GM21737 (cell line): ENCODE measurements around the gene ZBTB16.

ENCODE experiments used
- ATAC-seq: cut with Tn5 transposase; IDR thresholded peaks from one replicate; pipeline ENCODE4 v1.9.1; 2021; ENCODE audit warnings: mild to moderate bottlenecking, moderate library complexity; ENCODE audit not compliant: unreplicated experiment

The ZBTB16 gene

GRCh38 chr11:114180301-114181055, 121.0 kb downstream of the ZBTB16 start:
- ATAC-seq: no peak

DNA sequence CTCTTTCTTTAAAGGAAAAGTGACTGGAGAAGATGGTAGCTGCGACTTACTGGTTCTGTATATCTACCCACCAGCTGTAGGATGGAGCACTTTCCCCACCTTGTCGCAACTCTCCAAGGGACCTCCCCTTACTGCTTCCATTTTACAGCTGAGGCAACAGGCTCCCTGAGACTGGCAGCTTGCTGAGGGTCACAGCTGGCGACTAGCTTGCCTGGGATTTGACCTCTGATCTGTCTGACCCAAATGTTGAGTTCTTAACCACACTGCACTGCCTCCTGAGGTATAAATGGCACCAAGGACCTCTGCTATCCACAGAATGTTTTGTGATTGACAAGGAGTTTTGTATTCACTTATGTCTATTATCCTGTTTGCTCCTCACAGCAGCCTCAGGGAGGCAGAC, 121.7 kb downstream of the ZBTB16 start:
- no peak for ATAC-seq

DNA sequence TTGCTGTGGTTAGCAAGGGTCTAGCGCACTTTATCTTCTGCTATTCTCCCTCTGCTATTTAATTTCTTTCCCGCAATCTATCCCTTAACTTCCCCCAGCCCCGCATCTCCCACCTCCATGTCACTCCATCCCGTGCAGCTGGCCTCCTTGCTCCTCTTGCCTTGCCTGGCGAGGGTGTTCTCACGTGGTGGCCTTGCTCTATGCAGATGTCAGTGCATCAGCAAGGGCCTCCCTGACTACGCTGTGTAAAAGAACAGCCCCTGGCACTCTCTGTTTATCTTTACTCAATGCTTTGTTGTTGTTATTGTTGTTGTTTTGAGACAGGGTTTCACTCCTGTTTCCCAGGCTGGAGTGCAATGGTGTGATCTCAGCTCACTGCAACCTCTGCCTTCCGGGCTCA, 122.2 kb downstream of the ZBTB16 start:
- ATAC-seq: no peak

GRCh38 chr11:114182471-114183043, 123.0 kb downstream of the ZBTB16 start:
- no peak for ATAC-seq

DNA sequence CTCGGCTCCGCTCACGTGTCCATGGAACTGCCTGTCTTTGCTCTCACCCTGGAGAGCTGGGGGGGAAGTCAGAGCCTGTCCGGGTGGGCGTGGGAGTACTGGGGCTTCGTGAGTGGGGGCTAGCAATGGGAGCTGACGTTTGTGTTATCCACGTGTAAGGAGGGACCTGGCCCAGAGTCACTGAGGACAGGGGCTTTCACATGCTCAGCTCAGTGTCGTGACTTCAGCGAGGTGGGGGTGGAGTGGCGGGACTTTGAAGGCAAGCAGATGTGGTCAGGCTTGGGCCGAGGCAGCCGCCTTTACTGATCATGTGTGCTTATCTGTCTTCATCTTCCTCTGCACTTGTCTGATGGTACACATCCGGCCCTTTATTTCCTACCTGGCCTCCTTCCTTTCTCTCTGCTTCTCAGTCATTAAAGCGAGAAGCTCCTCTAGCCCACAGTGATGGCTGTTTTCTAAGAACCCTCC, 123.6 kb downstream of the ZBTB16 start:
- ATAC-seq: no peak

GRCh38 chr11:114185436-114185835, 125.9 kb downstream of the ZBTB16 start:
- no peak for ATAC-seq

- no peak for ATAC-seq
Observed at GRCh38 chr11:114187173-114187572, 127.7 kb downstream of the ZBTB16 start.

DNA sequence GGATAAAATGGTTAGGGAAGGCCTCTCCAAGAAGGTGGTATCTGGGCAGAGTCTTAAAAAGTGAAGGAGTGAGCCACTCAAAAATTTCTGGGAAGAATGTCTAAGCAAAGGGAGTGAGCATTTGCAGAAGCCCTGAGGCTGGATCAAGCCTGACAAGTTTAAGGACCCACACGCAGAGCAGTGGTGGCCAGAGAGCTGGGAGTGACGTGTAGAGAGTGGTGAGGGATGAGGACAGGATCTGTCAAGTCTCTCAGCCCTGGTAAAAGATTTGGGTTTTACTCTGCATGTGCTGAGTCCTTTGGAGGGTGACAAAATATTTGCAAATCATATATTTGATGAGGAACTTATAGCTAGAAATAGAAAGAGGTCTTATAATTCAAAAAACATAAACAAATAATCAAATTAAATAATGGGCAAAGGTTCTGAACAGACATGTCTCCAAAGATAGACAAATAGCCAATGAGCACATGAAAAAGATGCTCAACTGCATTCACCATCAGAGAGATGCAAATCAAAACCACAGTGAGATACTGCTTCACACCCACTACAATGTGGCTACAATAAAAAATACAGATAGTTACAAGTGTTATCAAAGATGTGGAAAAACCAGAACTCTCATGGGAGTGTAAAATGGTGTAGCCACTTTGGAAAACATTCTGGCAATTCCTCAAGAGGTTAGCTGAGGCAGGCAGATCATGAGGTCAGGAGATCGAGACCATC, 129.5 kb downstream of the ZBTB16 start:
- no peak for ATAC-seq

DNA sequence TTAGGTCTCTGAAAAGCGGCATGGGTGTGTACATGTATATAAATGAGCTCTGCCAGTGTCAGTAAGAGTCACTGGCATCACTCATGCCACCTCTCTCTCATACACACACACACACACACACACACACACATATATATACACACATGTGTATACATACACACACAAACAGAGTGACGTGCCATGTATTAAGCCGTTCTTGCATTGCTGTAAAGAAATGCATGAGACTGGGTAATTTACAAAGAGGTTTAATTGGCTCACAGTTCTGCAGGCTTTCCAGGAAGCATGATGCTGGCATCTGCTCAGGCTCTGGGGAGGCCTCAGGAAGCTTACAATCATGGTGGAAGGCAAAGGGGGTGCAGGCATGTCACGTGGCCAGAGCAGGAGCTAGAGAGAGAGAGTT, 131.1 kb downstream of the ZBTB16 start:
- ATAC-seq: no peak

DNA sequence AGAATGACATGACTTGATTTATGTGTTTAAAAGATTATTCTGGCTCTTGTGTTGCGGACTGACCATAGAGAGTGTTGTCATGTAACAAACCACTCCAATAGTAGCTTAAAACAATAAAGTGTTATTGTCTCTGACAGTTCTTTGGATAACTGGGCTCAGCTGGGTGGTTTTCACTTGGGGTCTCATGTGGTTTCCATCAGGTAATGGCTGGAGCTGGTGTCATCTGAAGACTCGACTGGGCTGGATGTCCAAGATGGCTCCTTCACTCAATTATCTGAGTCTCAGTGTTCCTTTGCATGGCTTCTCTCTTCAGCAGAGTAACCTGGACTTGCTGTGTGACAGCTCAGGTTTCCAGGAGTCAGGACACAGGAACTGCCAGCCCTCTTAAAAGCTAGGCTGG, 132.4 kb downstream of the ZBTB16 start:
- ATAC-seq: no peak

DNA sequence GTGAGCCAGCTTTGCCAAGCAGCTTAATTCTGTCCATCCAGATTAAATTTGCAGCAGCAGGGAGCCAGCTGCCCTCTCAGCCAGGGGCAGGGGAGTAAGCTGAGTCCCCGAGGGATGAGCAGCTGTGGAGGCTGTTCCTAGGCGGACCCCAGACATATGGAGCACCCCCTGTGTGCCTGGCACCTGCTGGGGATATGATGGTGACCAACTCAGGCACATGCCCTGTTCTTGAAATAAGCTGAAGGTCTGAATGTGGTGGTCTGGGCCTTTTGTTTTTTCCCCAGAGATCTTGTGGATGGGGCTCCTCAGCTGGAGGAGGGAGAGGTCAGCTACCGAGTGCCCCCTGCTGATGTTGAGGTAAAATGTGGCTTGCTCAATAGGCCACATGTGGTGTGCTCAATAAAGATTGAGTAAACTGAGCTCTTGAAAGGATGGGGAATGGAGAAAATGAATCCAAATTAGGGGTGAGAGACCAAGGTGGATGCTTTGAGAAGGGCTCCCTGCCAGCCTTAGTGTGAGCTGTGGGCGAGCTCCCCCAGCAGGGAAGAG, 133.4 kb downstream of the ZBTB16 start:
- ATAC-seq: no peak

DNA sequence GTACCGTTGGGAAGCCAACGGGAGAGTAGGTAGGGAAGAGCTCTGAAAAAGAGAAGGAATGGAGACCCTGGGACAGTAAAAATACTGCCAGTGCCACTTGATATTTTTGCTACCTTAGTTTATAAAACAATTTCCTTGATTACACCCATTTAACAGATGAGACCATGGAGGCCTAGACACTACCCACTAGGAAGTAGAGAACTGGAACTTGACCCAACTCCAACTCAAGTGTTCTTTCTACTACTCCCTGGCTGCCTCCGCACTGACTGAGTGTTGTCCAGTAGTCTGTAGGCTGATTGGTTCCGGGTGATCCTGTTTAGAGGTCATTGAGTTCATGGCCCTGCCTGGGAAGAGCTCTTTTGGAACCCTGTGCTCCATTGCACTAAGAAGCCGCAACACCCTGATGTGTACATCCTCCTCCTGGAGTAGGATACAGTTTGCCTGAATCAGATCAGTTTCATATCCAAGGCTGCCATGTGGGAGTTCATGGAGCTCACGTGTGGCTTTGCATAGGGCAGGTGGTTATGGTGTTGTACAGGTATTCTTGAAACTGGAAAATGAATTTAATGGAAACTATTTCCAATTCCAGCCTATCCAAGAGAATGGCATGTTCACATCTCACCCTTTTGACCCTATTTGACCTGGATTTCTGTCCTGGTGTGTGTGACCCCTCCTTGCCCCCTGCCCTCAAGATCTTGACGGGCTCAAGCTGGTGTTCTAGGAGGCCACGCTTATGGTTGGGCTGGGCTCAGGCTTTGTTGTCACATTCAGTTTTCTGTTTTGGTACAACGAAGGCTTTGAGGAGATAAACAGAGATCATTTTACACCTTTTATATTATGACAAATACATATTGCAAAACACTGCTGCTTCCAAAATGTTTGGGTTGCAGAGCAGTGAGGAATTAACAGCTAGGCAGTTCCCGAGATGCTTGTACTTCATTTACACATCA, 134.5 kb downstream of the ZBTB16 start:
- no peak for ATAC-seq

DNA sequence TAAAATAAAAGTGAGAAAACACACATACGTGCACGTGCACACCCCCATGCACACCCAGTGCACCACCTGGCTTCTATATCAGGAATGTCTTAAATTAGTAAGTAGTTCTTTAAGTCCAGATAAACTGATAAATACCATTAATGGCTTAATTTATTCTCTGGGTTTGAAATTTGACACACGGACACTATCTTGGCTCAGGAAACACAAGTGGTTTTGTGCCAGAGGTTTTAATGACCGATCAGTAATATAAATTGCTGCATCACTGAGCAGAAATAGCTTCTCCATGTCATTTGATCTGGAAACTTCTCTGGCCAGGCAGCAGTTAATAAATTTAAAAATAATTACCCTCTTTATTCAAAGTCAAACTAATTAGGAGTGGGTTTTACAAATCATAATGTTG, 135.2 kb downstream of the ZBTB16 start:
- ATAC-seq: no peak

GRCh38 chr11:114195151-114195550, 135.6 kb downstream of the ZBTB16 start:
- no peak for ATAC-seq

GRCh38 chr11:114195981-114196731, 136.6 kb downstream of the ZBTB16 start:
- ATAC-seq: no peak

DNA sequence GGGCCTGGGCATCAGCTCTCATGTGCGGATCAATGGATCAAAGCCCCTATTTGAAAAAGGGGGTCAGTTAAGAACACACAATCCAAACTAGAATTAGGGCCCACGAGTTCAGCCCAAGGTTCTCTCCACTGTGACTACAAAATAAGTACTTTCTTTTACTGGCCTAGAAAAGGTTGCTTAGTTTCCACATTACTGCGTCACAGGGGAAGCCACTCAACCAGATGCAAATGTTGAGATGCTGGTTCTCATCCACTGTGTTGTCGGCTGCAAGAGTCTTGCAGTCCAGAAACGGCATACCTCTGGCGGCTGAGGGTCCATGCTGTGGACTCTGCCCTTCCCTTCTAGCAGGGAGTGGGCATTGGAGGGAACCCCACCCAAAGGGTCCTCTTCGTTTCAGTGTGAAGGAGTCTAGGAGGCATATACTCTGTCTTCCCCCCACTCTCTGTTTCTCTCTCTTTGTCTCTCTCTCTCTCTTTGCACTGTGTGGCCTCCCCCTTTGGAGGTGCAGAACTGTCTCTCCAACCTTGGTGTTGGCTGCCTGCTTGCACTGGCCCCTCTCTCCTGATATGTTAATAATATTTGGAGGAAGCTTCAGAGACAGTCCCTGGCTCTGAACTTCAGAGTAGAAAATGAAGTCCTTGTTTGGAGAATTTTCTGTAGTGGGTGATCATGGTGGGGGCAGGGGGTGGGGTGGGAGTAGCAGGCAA, 137.6 kb downstream of the ZBTB16 start:
- ATAC-seq: no peak

DNA sequence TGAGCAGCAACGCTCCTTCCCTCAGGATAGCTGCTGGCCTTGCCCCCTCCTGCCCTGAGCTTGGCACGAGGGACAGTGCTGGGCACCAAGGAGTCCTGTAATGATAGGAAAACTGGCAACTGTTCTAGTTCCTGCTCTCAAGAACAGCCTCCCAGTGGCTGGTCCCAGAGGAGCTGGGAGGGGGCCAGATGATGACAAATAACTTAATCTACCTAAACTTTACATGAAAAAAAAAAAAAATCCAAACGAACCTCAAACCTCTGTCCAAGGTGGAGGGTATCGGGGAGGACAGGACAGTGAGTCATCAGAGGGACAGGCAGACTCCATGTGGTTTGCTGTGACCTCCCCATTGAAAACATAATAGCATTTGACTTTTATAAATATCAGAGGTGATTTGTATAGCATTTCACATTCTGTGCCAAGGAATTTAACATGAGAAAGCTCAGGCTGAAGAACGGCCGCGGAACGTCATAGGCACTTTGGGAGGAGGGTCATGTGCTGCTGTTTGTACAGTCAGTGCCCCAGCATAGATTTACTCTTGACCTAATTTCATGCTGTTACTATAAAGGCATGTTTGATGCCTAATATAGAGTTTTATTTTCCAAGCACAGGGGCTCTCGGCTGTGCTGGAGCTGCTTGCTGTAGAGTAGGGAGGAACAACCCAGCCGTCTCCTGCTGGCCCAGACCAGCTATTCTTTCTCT, 138.4 kb downstream of the ZBTB16 start:
- no peak for ATAC-seq

GRCh38 chr11:114199051-114199450, 139.5 kb downstream of the ZBTB16 start:
- no peak for ATAC-seq
